ENCODE measurements around the gene BICDL1.

Gene BICDL1

GRCh38 chr12:120139958-120140357 is 150.9 kb downstream of the BICDL1 start:
- DNase-seq (ENCODE audit: low read depth in 1 of 2, low spot score in 1 of 2): no peak
- TF ChIP-seq REST (IDR thresholded peaks at IDR 0.05; ENCODE audit: insufficient replicate concordance, low read depth) (no peak), SPI1 (IDR thresholded peaks at IDR 0.05; ENCODE audit: borderline replicate concordance, low read depth) (no peak), POLR2AphosphoS5 (IDR thresholded peaks at IDR 0.05; ENCODE audit: low read depth) (no peak), CTCF (IDR thresholded peaks at IDR 0.05; ENCODE audit: insufficient read depth, low read length) (no peak), GABPA (IDR thresholded peaks at IDR 0.05; ENCODE audit: low read depth) (no peak)
- no peaks in the 10 kb centered on the region for H3K27me3 ChIP-seq (ENCODE audit: insufficient read depth, poor library complexity, severe bottlenecking)
- H3K27ac ChIP-seq (replicated peaks): no peak overlapping the region
- no peak overlapping the region for H3K4me3 ChIP-seq (replicated peaks; ENCODE audit: insufficient read depth, low read length)

- no peak for TF ChIP-seq POLR2AphosphoS5 (IDR thresholded peaks at IDR 0.05; ENCODE audit: low read depth)
- no peak for TF ChIP-seq SPI1 (IDR thresholded peaks at IDR 0.05; ENCODE audit: borderline replicate concordance, low read depth)
- TF ChIP-seq CTCF (IDR thresholded peaks at IDR 0.05; ENCODE audit: insufficient read depth, low read length): no peak
- no peak for TF ChIP-seq GABPA (IDR thresholded peaks at IDR 0.05; ENCODE audit: low read depth)
- TF ChIP-seq REST (IDR thresholded peaks at IDR 0.05; ENCODE audit: insufficient replicate concordance, low read depth): no peak
- no peak overlapping the region for H3K27ac ChIP-seq (replicated peaks)
Observed at GRCh38 chr12:120140603-120141002, 151.6 kb downstream of the BICDL1 start.

GRCh38 chr12:120141336-120141735 is 152.3 kb downstream of the BICDL1 start:
- H3K27ac ChIP-seq (replicated peaks): no peak overlapping the region
- no peak overlapping the region for H3K4me3 ChIP-seq (replicated peaks; ENCODE audit: insufficient read depth, low read length)
- no peak for TF ChIP-seq SPI1 (IDR thresholded peaks at IDR 0.05; ENCODE audit: borderline replicate concordance, low read depth)
- no peak for TF ChIP-seq POLR2AphosphoS5 (IDR thresholded peaks at IDR 0.05; ENCODE audit: low read depth)
- TF ChIP-seq CTCF (IDR thresholded peaks at IDR 0.05; ENCODE audit: insufficient read depth, low read length): no peak
- no peak for TF ChIP-seq REST (IDR thresholded peaks at IDR 0.05; ENCODE audit: insufficient replicate concordance, low read depth)
- no peak for TF ChIP-seq GABPA (IDR thresholded peaks at IDR 0.05; ENCODE audit: low read depth)
- no peaks in the 10 kb centered on the region for H3K27me3 ChIP-seq (ENCODE audit: insufficient read depth, poor library complexity, severe bottlenecking)
- DNase-seq (ENCODE audit: low read depth in 1 of 2, low spot score in 1 of 2): no peak

More at GRCh38 chr12:120140603-120141002, 151.6 kb downstream of the BICDL1 start:
- Histone ChIP-seq H3K4me3 (replicated peaks; ENCODE audit: insufficient read depth, low read length) (no peak overlapping the region), H3K27me3 (ENCODE audit: insufficient read depth, poor library complexity, severe bottlenecking) (no peaks in the 10 kb centered on the region)
- no peak for DNase-seq (ENCODE audit: low read depth in 1 of 2, low spot score in 1 of 2)
